H1 (cell line): ENCODE measurements around the gene FNDC3A. TPM values are rescaled to one million over a fixed set of nuclear protein-coding genes. Genes with fewer than 3 reads are reported as not detected.

Source experiments
- CTCF ChIA-PET: fragments of 300-600 bp; sonication (Branson Sonifier 250); formaldehyde crosslinking; loops from one replicate; lab custom pipeline; 2021; ENCODE audit not compliant: partially characterized antibody; lab: Charles Lee
- POLR2A ChIA-PET: fragments of 300-600 bp; sonication (Branson Sonifier 250); formaldehyde crosslinking; loops from one replicate; lab custom pipeline; 2021; ENCODE audit warnings: inconsistent platforms; ENCODE audit not compliant: partially characterized antibody; lab: Charles Lee
- DNase-seq, 2 experiments: peaks; one replicate each; pipeline versions ENCODE4 v3.0.0 to v3.0.0-alpha.2; 2010 to 2022; ENCODE audit warnings: low spot score in 2 of 2, low read depth in 1 of 2, mixed read lengths in 1 of 2
- FAIRE-seq: peaks from 2 replicates; lab custom pipeline; 2011; peaks lifted over from hg19 to GRCh38; lab: Jason Lieb, UNC
- H2AFZ ChIP-seq: 2 replicates; pipeline ENCODE4 v1.8.1; 2012; ENCODE audit warnings: low read length, inconsistent platforms
- H2AK5ac ChIP-seq: 2 replicates; pipeline ENCODE4 v1.6.1; 2013; ENCODE audit warnings: low read depth, low read length
- H2BK120ac ChIP-seq: replicated peaks from 2 replicates; pipeline ENCODE3; 2013; ENCODE audit warnings: low read depth, low read length, inconsistent platforms
- H2BK12ac ChIP-seq: 2 replicates; pipeline ENCODE4 v1.6.1; 2013; ENCODE audit warnings: low read depth, low read length
- H2BK15ac ChIP-seq: 2 replicates; pipeline ENCODE4 v1.6.1; 2013; ENCODE audit warnings: low read length
- H2BK20ac ChIP-seq: 2 replicates; pipeline ENCODE4 v1.6.1; 2013; ENCODE audit warnings: low read length
- H2BK5ac ChIP-seq: 2 replicates; pipeline ENCODE4 v1.6.1; 2013; ENCODE audit warnings: low read depth, low read length
- H3K14ac ChIP-seq: 2 replicates; pipeline ENCODE4 v1.6.1; 2013; ENCODE audit warnings: inconsistent platforms; ENCODE audit not compliant: insufficient read length
- H3K18ac ChIP-seq: 2 replicates; pipeline ENCODE4 v1.6.1; 2013; ENCODE audit warnings: low read length; ENCODE audit errors: extremely low read depth
- H3K23ac ChIP-seq: 2 replicates; pipeline ENCODE4 v1.6.1; 2013; ENCODE audit warnings: inconsistent platforms; ENCODE audit not compliant: insufficient read length
- H3K23me2 ChIP-seq: 2 replicates; pipeline ENCODE4 v1.6.1; 2013; ENCODE audit warnings: low read depth, low read length
- H3K27ac ChIP-seq: 2 replicates; pipeline ENCODE4 v1.6.1; 2011; ENCODE audit warnings: low read depth, low read length, inconsistent platforms
- H3K27me3 ChIP-seq, 4 experiments: replicated peaks in 1 of 4; 1 replicate in 1 of 4; 2 replicates in 3 of 4; pipeline versions ENCODE4 v1.6.1 to v1.8.1; 2011 to 2013; ENCODE audit warnings: low read length in 3 of 4, mild to moderate bottlenecking in 3 of 4, inconsistent platforms in 2 of 4, mixed read lengths in 2 of 4, moderate library complexity in 1 of 4; ENCODE audit not compliant: control insufficient read depth in 3 of 4, insufficient read depth in 3 of 4; ENCODE audit errors: extremely low read depth in 1 of 4
- H3K36me3 ChIP-seq, 4 experiments: 2 replicates each; pipeline versions ENCODE4 v1.6.1 to v1.8.1; 2011 to 2013; ENCODE audit warnings: mild to moderate bottlenecking in 4 of 4, low read length in 3 of 4, moderate library complexity in 2 of 4, control low read depth in 1 of 4, inconsistent platforms in 1 of 4; ENCODE audit not compliant: insufficient read depth in 4 of 4, control insufficient read depth in 2 of 4
- H3K4ac ChIP-seq: replicated peaks from 2 replicates; pipeline ENCODE3; 2013; ENCODE audit warnings: low read length, low read depth, mixed read lengths, inconsistent platforms; ENCODE audit not compliant: insufficient read length
- H3K4me1 ChIP-seq, 4 experiments: replicated peaks in 1 of 4; 1 replicate in 1 of 4; 2 replicates in 3 of 4; pipeline versions ENCODE4 v1.6.1 to v1.8.1; 2011 to 2013; ENCODE audit warnings: low read length in 3 of 4, inconsistent platforms in 2 of 4, mixed read lengths in 1 of 4; ENCODE audit not compliant: insufficient read depth in 4 of 4, control insufficient read depth in 3 of 4
- H3K4me2 ChIP-seq, 2 experiments: 2 replicates each; pipeline versions ENCODE4 v1.6.1 to v1.8.1; 2011 to 2013; ENCODE audit warnings: low read depth in 2 of 2, low read length in 2 of 2, control low read depth in 1 of 2, inconsistent platforms in 1 of 2, mild to moderate bottlenecking in 1 of 2; ENCODE audit not compliant: insufficient read depth in 1 of 2
- H3K4me3 ChIP-seq, 4 experiments: fragments of 200-600, 300-600 bp in 1 of 4; sonication (generic), shearing (Covaris generic), sonication (Bioruptor Twin) in 1 of 4; 2 replicates each; pipeline versions ENCODE4 v1.5.1 to v1.8.1; 2011 to 2016; ENCODE audit warnings: low read length in 4 of 4, low read depth in 3 of 4, control low read depth in 2 of 4, inconsistent platforms in 2 of 4, mild to moderate bottlenecking in 2 of 4, mixed read lengths in 1 of 4, moderate library complexity in 1 of 4; ENCODE audit not compliant: insufficient read depth in 2 of 4; ENCODE audit errors: extremely low read depth in 1 of 4
- H3K56ac ChIP-seq: replicated peaks from 2 replicates; pipeline ENCODE3; 2013; ENCODE audit warnings: low read depth, mild to moderate bottlenecking, mixed read lengths, low read length, inconsistent platforms; ENCODE audit not compliant: insufficient read length
- H3K79me1 ChIP-seq: 2 replicates; pipeline ENCODE4 v1.6.1; 2013; ENCODE audit warnings: low read depth, low read length, control low read depth
- H3K79me2 ChIP-seq, 2 experiments: 2 replicates each; pipeline versions ENCODE4 v1.6.1 to v1.8.1; 2012 to 2013; ENCODE audit warnings: low read length in 2 of 2, mild to moderate bottlenecking in 2 of 2, inconsistent platforms in 1 of 2; ENCODE audit not compliant: insufficient read depth in 2 of 2, control insufficient read depth in 1 of 2
- H3K9ac ChIP-seq, 4 experiments: replicated peaks in 1 of 4; 1 replicate in 1 of 4; 2 replicates in 3 of 4; pipeline versions ENCODE4 v1.6.1 to v1.8.1; 2011 to 2013; ENCODE audit warnings: low read depth in 3 of 4, low read length in 3 of 4, control low read depth in 2 of 4, mild to moderate bottlenecking in 2 of 4, moderate library complexity in 2 of 4, inconsistent platforms in 1 of 4; ENCODE audit errors: extremely low read depth in 1 of 4
- H3K9me3 ChIP-seq, 2 experiments: 2 replicates each; pipeline versions ENCODE4 v1.6.1 to v1.8.1; 2012 to 2013; ENCODE audit warnings: mild to moderate bottlenecking in 2 of 2, moderate library complexity in 2 of 2, control low read depth in 1 of 2, inconsistent platforms in 1 of 2, low read depth in 1 of 2, low read length in 1 of 2, mixed read lengths in 1 of 2; ENCODE audit not compliant: insufficient read depth in 2 of 2
- H4K20me1 ChIP-seq, 2 experiments: replicated peaks in 1 of 2; 2 replicates each; pipeline versions ENCODE3 to v1.8.1; 2011 to 2013; ENCODE audit warnings: inconsistent platforms in 2 of 2, low read length in 2 of 2, mild to moderate bottlenecking in 1 of 2; ENCODE audit not compliant: insufficient read depth in 2 of 2, control insufficient read depth in 1 of 2
- H4K5ac ChIP-seq: 2 replicates; pipeline ENCODE4 v1.6.1; 2013; ENCODE audit warnings: low read length, low read depth, mixed read lengths, inconsistent platforms; ENCODE audit not compliant: insufficient read length
- H4K8ac ChIP-seq: 2 replicates; pipeline ENCODE4 v1.8.0; 2013; ENCODE audit warnings: mild to moderate bottlenecking, moderate library complexity, low read length, inconsistent platforms; ENCODE audit not compliant: insufficient read depth; ENCODE audit errors: extremely low read depth
- H4K91ac ChIP-seq: replicated peaks from 2 replicates; pipeline ENCODE3; 2013; ENCODE audit warnings: low read length, mixed read lengths, inconsistent platforms; ENCODE audit not compliant: insufficient read length
- ASH2L ChIP-seq: fragments of 200-600, 300-600 bp; sonication (generic); IDR thresholded peaks from one replicate; pipeline ENCODE4 v1.7.1; 2017; ENCODE audit warnings: low read length
- ATF3 ChIP-seq: IDR thresholded peaks from 2 replicates; pipeline ENCODE4 v1.6.1; 2011; ENCODE audit warnings: low read depth, mild to moderate bottlenecking, low read length; ENCODE audit not compliant: insufficient read depth
- CEBPB ChIP-seq: IDR thresholded peaks from 2 replicates; pipeline ENCODE4 v1.6.1; 2012; ENCODE audit warnings: low read depth, low read length
- CREB1 ChIP-seq: IDR thresholded peaks from 2 replicates; pipeline ENCODE4 v1.6.1; 2012; ENCODE audit warnings: inconsistent platforms
- CTCF ChIP-seq, 3 experiments: IDR thresholded peaks; 1 replicate in 2 of 3; 2 replicates in 1 of 3; pipeline versions ENCODE4 v1.5.1 to v1.6.1; 2011; ENCODE audit warnings: low read length in 3 of 3, mild to moderate bottlenecking in 3 of 3, inconsistent platforms in 2 of 3, low read depth in 1 of 3, moderate library complexity in 1 of 3; ENCODE audit not compliant: insufficient read depth in 1 of 3; ENCODE audit errors: control extremely low read depth in 1 of 3
- GABPA ChIP-seq: IDR thresholded peaks from 2 replicates; pipeline ENCODE4 v1.6.1; 2011; ENCODE audit warnings: mild to moderate bottlenecking, low read length, moderate library complexity, borderline replicate concordance; ENCODE audit not compliant: insufficient read depth
- GTF2F1 ChIP-seq: IDR thresholded peaks from 2 replicates; pipeline ENCODE4 v1.6.1; 2012; ENCODE audit warnings: low read depth, low read length, improper control_type of control experiment, borderline replicate concordance
- POLR2AphosphoS5 ChIP-seq: IDR thresholded peaks from 2 replicates; pipeline ENCODE4 v1.6.1; 2011; ENCODE audit warnings: low read depth, low read length
- RAD21 ChIP-seq, 2 experiments: IDR thresholded peaks in 1 of 2; conservative IDR thresholded peaks in 1 of 2; 2 replicates each; pipeline ENCODE4 v1.6.1; 2011; ENCODE audit warnings: low read depth in 2 of 2, low read length in 2 of 2, improper control_type of control experiment in 1 of 2, inconsistent platforms in 1 of 2, mild to moderate bottlenecking in 1 of 2, moderate library complexity in 1 of 2
- TAF7 ChIP-seq: optimal IDR thresholded peaks from 2 replicates; pipeline ENCODE3; 2011; ENCODE audit warnings: low read depth, mild to moderate bottlenecking, inconsistent platforms, low read length, moderate library complexity, borderline replicate concordance
- WGBS, 2 experiments: shearing (Covaris generic) in 1 of 2; methylation state at CpG; one replicate each; pipeline versions ENCODE4 v1.1.6 to v1.1.7; 2013 to 2015; ENCODE audit warnings: low lambda C conversion rate in 2 of 2, mixed read lengths in 2 of 2, inconsistent platforms in 1 of 2, low coverage in 1 of 2, missing lambda C conversion rate in 1 of 2; ENCODE audit not compliant: insufficient replicate concordance in 2 of 2, insufficient coverage in 1 of 2, insufficient read length in 1 of 2; ENCODE audit errors: extremely low coverage in 1 of 2, missing lambda C conversion rate in 1 of 2; 5-methylcytosine and 5-hydroxymethylcytosine counted together
- polyA plus RNA-seq, 7 experiments: library from polyadenylated mRNA; depleted of rRNA in 3 of 7; stranded (reverse) in 5 of 7; unstranded in 2 of 7; fragments of >200 nt in 5 of 7; fragments of 200-250 nt in 2 of 7; gene quantifications; 1 replicate in 5 of 7; 2 replicates in 1 of 7; 4 replicates in 1 of 7; pipeline versions ENCODE4 v1.2.1 to v1.2.3, GENCODE V29; 2011 to 2013; ENCODE audit warnings: missing spikeins in 2 of 7, mixed read lengths in 2 of 7
- total RNA-seq: library from RNA; stranded (reverse); fragmentation: NEBNext Ultra II Directional; extraction: Animal tissue kit (Norgen Biotek cat#: 25700); gene quantifications from 2 replicates; pipeline ENCODE4 v1.2.1, GENCODE V29; 2021

Gene FNDC3A
- total and polyA plus RNA-seq, 2 of the 8 experiments (the other 6 are each of a cell fraction or from before 2014, with no cell fraction given) = 14.6 to 26.0 TPM

- no peak for FAIRE-seq
- Histone ChIP-seq H2BK20ac (no peak overlapping the region), H3K79me2 (peaks cover 0 to 9% of the 10 kb centered on the region in 2 experiments; a peak in 2 of 4 replicates), H3K56ac (no peak overlapping the region), H3K79me1 (no peaks in the 10 kb centered on the region; the same call in 1 of the 2 replicates), H3K23me2 (no peaks in the 10 kb centered on the region), H3K9ac (no peak overlapping the region), H2BK5ac (no peak overlapping the region), H3K14ac (no peak overlapping the region), H4K91ac (no peak overlapping the region), H3K4me3 (no peak overlapping the region), H3K4me2 (no peak overlapping the region), H3K18ac (no peak overlapping the region), H4K8ac (no peak overlapping the region), H3K27ac (no peak overlapping the region), H2BK12ac (no peak overlapping the region), H2BK15ac (no peak overlapping the region), H2AK5ac (no peak overlapping the region), H4K5ac (no peak overlapping the region), H3K4me1 (peaks cover 0 to 8% (median 1%) of the 10 kb centered on the region in 4 experiments; a peak in 3 of 7 replicates), H3K27me3 (no peaks in the 10 kb centered on the region), H3K4ac (no peak overlapping the region), H2AFZ (no peak overlapping the region), H4K20me1 (no peaks in the 10 kb centered on the region), H3K9me3 (no peaks in the 10 kb centered on the region), H2BK120ac (no peak overlapping the region), H3K23ac (no peak overlapping the region), H3K36me3 (no peaks in the 10 kb centered on the region)
- WGBS, 2 experiments = 81% methylated on average over 4 of the region's 4 CpGs; no CpG with 5 or more reads in 1 of the 2 experiments
- POLR2A ChIA-PET = no interaction called here
- TF ChIP-seq GTF2F1 (no peak), POLR2AphosphoS5 (no peak), CTCF (IDR thresholded peaks at IDR 0.05; ENCODE audit: control extremely low read depth in 1 of 3, insufficient read depth in 1 of 3, low read depth in 1 of 3, low read length in 3 of 3) (no peak), CREB1 (no peak), TAF7 (no peak), CEBPB (no peak), RAD21 (IDR thresholded peaks at IDR 0.05 in 1 of 2, conservative IDR thresholded peaks at IDR 0.05 in 1 of 2; ENCODE audit: low read depth in 2 of 2, low read length in 2 of 2) (no peak), ASH2L (no peak), ATF3 (no peak), GABPA (no peak)
- no peak for DNase-seq
- CTCF ChIA-PET = no interaction called here
Observed at GRCh38 chr13:49055021-49055420, 79.3 kb downstream of the FNDC3A start.
